Measurements from ENCODE around the gene TMPRSS9.

Gene TMPRSS9

GRCh38 chr19:2451741-2452140, 91.7 kb downstream of the TMPRSS9 start:
- Histone ChIP-seq H3K27me3 (ENCODE audit: low read depth, low read length) (no peaks in the 10 kb centered on the region), H3K4me3 (ENCODE audit: low read length) (no peak overlapping the region), H3K9ac (ENCODE audit: low read length) (no peak overlapping the region), H3K4me2 (ENCODE audit: low read length) (no peak overlapping the region), H2AFZ (ENCODE audit: low read depth, low read length) (no peak overlapping the region), H3K4me1 (ENCODE audit: low read length) (peaks cover 50% of the 10 kb centered on the region), H3K36me3 (replicated peaks; ENCODE audit: low read depth, low read length) (peaks cover 38% of the 10 kb centered on the region), H4K20me1 (ENCODE audit: insufficient read depth, low read length) (peaks cover 81% of the 10 kb centered on the region), H3K79me2 (ENCODE audit: low read length) (peaks cover 100% of the 10 kb centered on the region), H3K9me3 (ENCODE audit: insufficient read depth, low read length) (no peaks in the 10 kb centered on the region), H3K27ac (ENCODE audit: low read length) (no peak overlapping the region; the same call in 1 of the 2 replicates)
- TF ChIP-seq EZH2phosphoT487 (IDR thresholded peaks at IDR 0.05; ENCODE audit: low read depth), result no peak
- TF ChIP-seq, protein P1, sequence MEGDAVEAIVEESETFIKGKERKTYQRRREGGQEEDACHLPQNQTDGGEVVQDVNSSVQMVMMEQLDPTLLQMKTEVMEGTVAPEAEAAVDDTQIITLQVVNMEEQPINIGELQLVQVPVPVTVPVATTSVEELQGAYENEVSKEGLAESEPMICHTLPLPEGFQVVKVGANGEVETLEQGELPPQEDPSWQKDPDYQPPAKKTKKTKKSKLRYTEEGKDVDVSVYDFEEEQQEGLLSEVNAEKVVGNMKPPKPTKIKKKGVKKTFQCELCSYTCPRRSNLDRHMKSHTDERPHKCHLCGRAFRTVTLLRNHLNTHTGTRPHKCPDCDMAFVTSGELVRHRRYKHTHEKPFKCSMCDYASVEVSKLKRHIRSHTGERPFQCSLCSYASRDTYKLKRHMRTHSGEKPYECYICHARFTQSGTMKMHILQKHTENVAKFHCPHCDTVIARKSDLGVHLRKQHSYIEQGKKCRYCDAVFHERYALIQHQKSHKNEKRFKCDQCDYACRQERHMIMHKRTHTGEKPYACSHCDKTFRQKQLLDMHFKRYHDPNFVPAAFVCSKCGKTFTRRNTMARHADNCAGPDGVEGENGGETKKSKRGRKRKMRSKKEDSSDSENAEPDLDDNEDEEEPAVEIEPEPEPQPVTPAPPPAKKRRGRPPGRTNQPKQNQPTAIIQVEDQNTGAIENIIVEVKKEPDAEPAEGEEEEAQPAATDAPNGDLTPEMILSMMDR (IDR thresholded peaks at IDR 0.05; ENCODE audit: low read depth, low read length), result no peak

- Histone ChIP-seq H3K27ac (ENCODE audit: low read length) (peak overlapping the region; percentile 64), H3K4me3 (ENCODE audit: low read length) (peak overlapping the region; percentile 36), H2AFZ (ENCODE audit: low read depth, low read length) (no peak overlapping the region), H3K27me3 (ENCODE audit: low read depth, low read length) (no peaks in the 10 kb centered on the region), H3K4me1 (ENCODE audit: low read length) (peaks cover 38% of the 10 kb centered on the region), H3K79me2 (ENCODE audit: low read length) (peaks cover 88% of the 10 kb centered on the region), H3K36me3 (replicated peaks; ENCODE audit: low read depth, low read length) (peaks cover 31% of the 10 kb centered on the region), H3K9me3 (ENCODE audit: insufficient read depth, low read length) (no peaks in the 10 kb centered on the region), H3K9ac (ENCODE audit: low read length) (0 out of 2 replicates have a peak overlapping the region, but pooled peaks have one; percentile 13), H4K20me1 (ENCODE audit: insufficient read depth, low read length) (peaks cover 65% of the 10 kb centered on the region), H3K4me2 (ENCODE audit: low read length) (peak overlapping the region; percentile 54)
- no peak for TF ChIP-seq EZH2phosphoT487 (IDR thresholded peaks at IDR 0.05; ENCODE audit: low read depth)
- TF ChIP-seq, protein P1 (IDR thresholded peaks at IDR 0.05; ENCODE audit: low read depth, low read length), result no peak
Measured at GRCh38 chr19:2453431-2454025, 93.5 kb downstream of the TMPRSS9 start.

DNA sequence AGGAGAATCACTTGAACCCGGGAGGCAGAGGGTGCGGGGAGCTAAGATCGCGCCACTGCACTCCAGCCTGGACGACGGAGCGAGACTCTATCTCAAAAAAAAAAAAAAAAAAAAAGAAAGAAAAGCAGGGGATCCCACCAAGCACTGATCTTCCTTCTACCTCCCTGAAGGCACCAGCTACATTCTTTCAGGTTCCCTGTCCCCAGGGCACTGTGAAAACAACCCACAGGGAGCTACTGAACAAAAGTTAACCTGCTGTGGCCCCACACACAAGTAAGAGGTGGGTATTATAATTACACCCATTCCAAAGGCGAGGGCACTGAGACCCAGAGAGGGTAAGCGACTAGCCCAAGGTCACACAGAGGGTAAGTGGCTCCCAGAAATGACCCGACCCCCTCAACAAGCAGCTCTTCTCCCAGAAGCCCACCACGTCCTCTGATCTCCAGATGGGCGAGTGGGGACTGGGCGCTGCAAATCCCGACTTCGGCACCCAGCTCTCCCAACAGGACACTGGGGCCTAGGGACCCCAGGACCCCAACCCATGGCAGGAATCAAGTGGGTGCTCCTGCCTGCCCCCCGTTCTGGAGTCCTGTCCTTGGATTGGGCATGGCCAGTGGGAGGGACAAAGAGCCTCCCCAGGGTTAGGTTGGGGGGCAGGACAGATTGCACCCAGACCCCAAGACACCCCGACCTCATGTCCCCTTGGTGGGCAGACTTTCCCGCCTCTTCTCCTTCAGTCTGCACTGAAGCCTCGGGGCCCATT, 94.3 kb downstream of the TMPRSS9 start:
- H3K9ac ChIP-seq (ENCODE audit: low read length), result peak overlapping the region; percentile 100; the same call in 1 of the 2 replicates
- H3K36me3 ChIP-seq (replicated peaks; ENCODE audit: low read depth, low read length), result peaks cover 24% of the 10 kb centered on the region
- H3K4me1 ChIP-seq (ENCODE audit: low read length), result peaks cover 38% of the 10 kb centered on the region
- peaks cover 57% of the 10 kb centered on the region for H4K20me1 ChIP-seq (ENCODE audit: insufficient read depth, low read length)
- H3K27ac ChIP-seq (ENCODE audit: low read length), result peak overlapping the region; percentile 85
- no peak for TF ChIP-seq EZH2phosphoT487 (IDR thresholded peaks at IDR 0.05; ENCODE audit: low read depth)
- TF ChIP-seq, protein P1 (IDR thresholded peaks at IDR 0.05; ENCODE audit: low read depth, low read length), result no peak
- peak overlapping the region; percentile 90 for H3K4me2 ChIP-seq (ENCODE audit: low read length)
- no peak overlapping the region for H2AFZ ChIP-seq (ENCODE audit: low read depth, low read length)
- peak overlapping the region; percentile 92 for H3K4me3 ChIP-seq (ENCODE audit: low read length)
- no peaks in the 10 kb centered on the region for H3K9me3 ChIP-seq (ENCODE audit: insufficient read depth, low read length)
- H3K79me2 ChIP-seq (ENCODE audit: low read length), result peaks cover 80% of the 10 kb centered on the region
- no peaks in the 10 kb centered on the region for H3K27me3 ChIP-seq (ENCODE audit: low read depth, low read length)

Data from OCI-LY3 (cell line).